ENCODE data around the gene POLR2H. TPM values are rescaled to one million over a fixed set of nuclear protein-coding genes. Genes with fewer than 3 reads are reported as not detected.

The POLR2H gene
- polyA plus RNA-seq, 3 donors from 2014 or later, result 57.2 to 61.2 (median 59.5) TPM

- Mint-ChIP-seq H3K27me3 (ENCODE audit: low read depth in 3 of 3) (peaks cover 8 to 14% (median 13%) of the 10 kb centered on the region in 3 donors), H3K9me3 (no peaks in the 10 kb centered on the region), H3K4me1 (peaks cover 9 to 21% of the 10 kb centered on the region in 2 donors), H3K27ac (peak overlapping the region in 1 of 6 donors; percentile 28), H3K36me3 (peaks cover 0 to 4% (median 0%) of the 10 kb centered on the region in 3 donors), H3K4me3 (no peak overlapping the region)
- DNase-seq, result no peak
These were observed 2.6 kb upstream of the POLR2H start for GRCh38 chr3:184358921-184359350.

GRCh38 chr3:184359610-184360009 is 1.9 kb upstream of the POLR2H start:
- peaks cover 0 to 4% (median 0%) of the 10 kb centered on the region in 3 donors for H3K36me3 Mint-ChIP-seq
- DNase-seq, result no peak
- H3K4me1 Mint-ChIP-seq, result peaks cover 15 to 25% of the 10 kb centered on the region in 2 donors
- H3K4me3 Mint-ChIP-seq, result peak overlapping the region in 3 of 5 donors; percentile 59 to 75 (median 74)
- no peaks in the 10 kb centered on the region for H3K9me3 Mint-ChIP-seq
- H3K27me3 Mint-ChIP-seq (ENCODE audit: low read depth in 3 of 3), result peaks cover 8 to 14% (median 13%) of the 10 kb centered on the region in 3 donors
- peak overlapping the region in 1 of 6 donors; percentile 59 for H3K27ac Mint-ChIP-seq

GRCh38 chr3:184360070-184360928 is 1.2 kb upstream of the POLR2H start:
- Mint-ChIP-seq H3K9me3 (no peaks in the 10 kb centered on the region), H3K36me3 (peaks cover 0 to 8% (median 4%) of the 10 kb centered on the region in 3 donors), H3K27me3 (ENCODE audit: low read depth in 3 of 3) (peaks cover 8 to 14% (median 13%) of the 10 kb centered on the region in 3 donors), H3K4me1 (peaks cover 22 to 30% of the 10 kb centered on the region in 2 donors), H3K4me3 (peak overlapping the region; percentile 65 to 84 (median 84)), H3K27ac (peak overlapping the region in 4 of 6 donors; percentile 49 to 92 (median 68))
- no peak for DNase-seq

GRCh38 chr3:184360929-184361531 is 480 bp upstream of the POLR2H start:
- Mint-ChIP-seq H3K27me3 (ENCODE audit: low read depth in 3 of 3) (peaks cover 8 to 14% (median 13%) of the 10 kb centered on the region in 3 donors), H3K36me3 (peaks cover 0 to 8% (median 6%) of the 10 kb centered on the region in 3 donors), H3K9me3 (no peaks in the 10 kb centered on the region), H3K4me1 (peaks cover 22 to 30% of the 10 kb centered on the region in 2 donors), H3K27ac (peak overlapping the region in 3 of 6 donors; percentile 49 to 92 (median 51)), H3K4me3 (peak overlapping the region; percentile 65 to 84 (median 84))
- peak in 1 of 3 donors; percentile 13 for DNase-seq

GRCh38 chr3:184361932-184362667 is 590 bp downstream of the POLR2H start:
- Mint-ChIP-seq H3K36me3 (peaks cover 0 to 14% (median 8%) of the 10 kb centered on the region in 3 donors), H3K4me1 (peaks cover 30% of the 10 kb centered on the region in 2 donors), H3K27ac (peak overlapping the region; percentile 92 to 96 (median 94)), H3K4me3 (peak overlapping the region; percentile 90 to 99 (median 96)), H3K27me3 (ENCODE audit: low read depth in 3 of 3) (peaks cover 8 to 14% (median 13%) of the 10 kb centered on the region in 3 donors), H3K9me3 (no peaks in the 10 kb centered on the region)
- peak in 2 of 3 donors; percentile 26 to 32 for DNase-seq

GRCh38 chr3:184362668-184363546 is 1.4 kb downstream of the POLR2H start:
- H3K36me3 Mint-ChIP-seq, result peaks cover 3 to 21% (median 8%) of the 10 kb centered on the region in 3 donors
- peaks cover 8 to 14% (median 13%) of the 10 kb centered on the region in 3 donors for H3K27me3 Mint-ChIP-seq (ENCODE audit: low read depth in 3 of 3)
- H3K27ac Mint-ChIP-seq, result peak overlapping the region; percentile 93 to 97 (median 96)
- peak; percentile 96 to 97 (median 97) for DNase-seq
- no peaks in the 10 kb centered on the region for H3K9me3 Mint-ChIP-seq
- peak overlapping the region; percentile 97 to 99 (median 98) for H3K4me3 Mint-ChIP-seq
- H3K4me1 Mint-ChIP-seq, result peaks cover 30% of the 10 kb centered on the region in 2 donors

- peaks cover 8 to 14% (median 9%) of the 10 kb centered on the region in 3 donors for H3K27me3 Mint-ChIP-seq (ENCODE audit: low read depth in 3 of 3)
- no peak overlapping the region for H3K4me3 Mint-ChIP-seq
- DNase-seq, result no peak
- peaks cover 5 to 34% (median 8%) of the 10 kb centered on the region in 3 donors for H3K36me3 Mint-ChIP-seq
- no peaks in the 10 kb centered on the region for H3K9me3 Mint-ChIP-seq
- H3K27ac Mint-ChIP-seq, result peak overlapping the region in 2 of 6 donors; percentile 30 to 34
- H3K4me1 Mint-ChIP-seq, result peaks cover 28 to 30% of the 10 kb centered on the region in 2 donors
These were observed 5.2 kb downstream of the POLR2H start for GRCh38 chr3:184366619-184367289.

GRCh38 chr3:184368116-184368515 is 6.6 kb downstream of the POLR2H start:
- DNase-seq, result no peak
- no peak overlapping the region for H3K4me3 Mint-ChIP-seq
- no peak overlapping the region for H3K27ac Mint-ChIP-seq
- peaks cover 3 to 7% (median 3%) of the 10 kb centered on the region in 3 donors for H3K27me3 Mint-ChIP-seq (ENCODE audit: low read depth in 3 of 3)
- H3K4me1 Mint-ChIP-seq, result peaks cover 24 to 29% of the 10 kb centered on the region in 2 donors
- H3K36me3 Mint-ChIP-seq, result peaks cover 5 to 34% (median 8%) of the 10 kb centered on the region in 3 donors
- no peaks in the 10 kb centered on the region for H3K9me3 Mint-ChIP-seq

- peaks cover 0 to 3% (median 0%) of the 10 kb centered on the region in 3 donors for H3K27me3 Mint-ChIP-seq (ENCODE audit: low read depth in 3 of 3)
- H3K4me1 Mint-ChIP-seq, result peaks cover 18 to 23% of the 10 kb centered on the region in 2 donors
- H3K4me3 Mint-ChIP-seq, result no peak overlapping the region
- H3K9me3 Mint-ChIP-seq, result no peaks in the 10 kb centered on the region
- H3K27ac Mint-ChIP-seq, result peak overlapping the region in 4 of 6 donors; percentile 5 to 33 (median 22)
- no peak for DNase-seq
- H3K36me3 Mint-ChIP-seq, result peaks cover 5 to 34% (median 8%) of the 10 kb centered on the region in 3 donors
These were observed 7.2 kb downstream of the POLR2H start for GRCh38 chr3:184368586-184369183.

GRCh38 chr3:184371570-184372018 is 10.1 kb downstream of the POLR2H start:
- H3K36me3 Mint-ChIP-seq, result peaks cover 2 to 25% (median 5%) of the 10 kb centered on the region in 3 donors
- no peak overlapping the region for H3K27ac Mint-ChIP-seq
- peaks cover 2 to 8% (median 3%) of the 10 kb centered on the region in 3 donors for H3K27me3 Mint-ChIP-seq (ENCODE audit: low read depth in 3 of 3)
- no peak overlapping the region for H3K4me3 Mint-ChIP-seq
- no peaks in the 10 kb centered on the region for H3K9me3 Mint-ChIP-seq
- DNase-seq, result peak; percentile 29 to 35 (median 31)
- H3K4me1 Mint-ChIP-seq, result peaks cover 3 to 5% of the 10 kb centered on the region in 2 donors

GRCh38 chr3:184372296-184372821 is 10.8 kb downstream of the POLR2H start:
- H3K36me3 Mint-ChIP-seq, result peaks cover 0 to 17% (median 5%) of the 10 kb centered on the region in 3 donors
- no peak for DNase-seq
- no peak overlapping the region for H3K27ac Mint-ChIP-seq
- peaks cover 3 to 9% (median 5%) of the 10 kb centered on the region in 3 donors for H3K27me3 Mint-ChIP-seq (ENCODE audit: low read depth in 3 of 3)
- H3K4me3 Mint-ChIP-seq, result no peak overlapping the region
- no peaks in the 10 kb centered on the region for H3K9me3 Mint-ChIP-seq
- peaks cover 0 to 3% of the 10 kb centered on the region in 2 donors for H3K4me1 Mint-ChIP-seq
